Liver (tissue), 9 donors: ENCODE results near the gene TMEM259. TPM values are rescaled to one million over a fixed set of nuclear protein-coding genes. Genes with fewer than 3 reads are reported as not detected.

Source experiments
- DNase-seq: peaks from one replicate; pipeline ENCODE4 v3.0.0-alpha.2; 2017; ENCODE audit warnings: low spot score
- H3K27ac ChIP-seq, 2 donors: one replicate each; pipeline ENCODE4 v1.7.0; 2013; ENCODE audit warnings: inconsistent platforms in 2 of 2, low read length in 2 of 2, control low read depth in 1 of 2, low read depth in 1 of 2, mild to moderate bottlenecking in 1 of 2
- H3K27me3 ChIP-seq, 4 donors: one replicate each; pipeline versions ENCODE4 v1.6.1 to v1.7.0; 2013; ENCODE audit warnings: low read length in 3 of 4, inconsistent platforms in 1 of 4, mild to moderate bottlenecking in 1 of 4, moderate library complexity in 1 of 4; ENCODE audit not compliant: control insufficient read depth in 4 of 4, insufficient read depth in 4 of 4
- H3K36me3 ChIP-seq, 4 donors: one replicate each; pipeline versions ENCODE4 v1.6.1 to v1.7.0; 2013; ENCODE audit warnings: low read length in 3 of 4, mild to moderate bottlenecking in 3 of 4, low read depth in 1 of 4, moderate library complexity in 1 of 4; ENCODE audit not compliant: control insufficient read depth in 4 of 4, insufficient read depth in 3 of 4
- H3K4me1 ChIP-seq, 4 donors: one replicate each; pipeline versions ENCODE4 v1.6.1 to v1.7.0; 2013; ENCODE audit warnings: low read length in 3 of 4, mild to moderate bottlenecking in 3 of 4, moderate library complexity in 1 of 4; ENCODE audit not compliant: control insufficient read depth in 4 of 4, insufficient read depth in 4 of 4
- H3K4me3 ChIP-seq, 3 donors: one replicate each; pipeline versions ENCODE4 v1.6.1 to v1.7.0; 2013; ENCODE audit warnings: low read length in 3 of 3, control low read depth in 1 of 3, low read depth in 1 of 3, mild to moderate bottlenecking in 1 of 3
- H3K9ac ChIP-seq, 2 donors: one replicate each; pipeline ENCODE4 v1.7.0; 2013; ENCODE audit warnings: low read length in 2 of 2, mild to moderate bottlenecking in 2 of 2, moderate library complexity in 2 of 2, control low read depth in 1 of 2, low read depth in 1 of 2
- H3K9me3 ChIP-seq, 4 donors: one replicate each; pipeline versions ENCODE4 v1.6.1 to v1.7.0; 2013; ENCODE audit warnings: low read length in 3 of 4; ENCODE audit not compliant: control insufficient read depth in 4 of 4
- EGR1 ChIP-seq, 2 donors: IDR thresholded peaks; 2 replicates each; pipeline ENCODE4 v1.6.1; 2016 to 2018; ENCODE audit warnings: antibody characterized with exemption in 2 of 2, low read depth in 2 of 2
- FOXA1 ChIP-seq: IDR thresholded peaks from 2 replicates; pipeline ENCODE4 v1.6.1; 2016; ENCODE audit warnings: antibody characterized with exemption
- FOXA2 ChIP-seq: IDR thresholded peaks from 2 replicates; pipeline ENCODE4 v1.6.1; 2016; ENCODE audit warnings: antibody characterized with exemption
- HNF4G ChIP-seq: IDR thresholded peaks from 2 replicates; pipeline ENCODE4 v1.6.1; 2016; ENCODE audit warnings: antibody characterized with exemption
- NR2F2 ChIP-seq: IDR thresholded peaks from 2 replicates; pipeline ENCODE4 v1.6.1; 2016; ENCODE audit warnings: antibody characterized with exemption
- RAD21 ChIP-seq, 2 donors: IDR thresholded peaks; 2 replicates each; pipeline ENCODE4 v1.6.1; 2016; ENCODE audit warnings: antibody characterized with exemption in 2 of 2, mild to moderate bottlenecking in 2 of 2
- RXRA ChIP-seq, 2 donors: IDR thresholded peaks; 2 replicates each; pipeline ENCODE4 v1.6.1; 2017 to 2018; ENCODE audit warnings: antibody characterized with exemption in 2 of 2, mild to moderate bottlenecking in 1 of 2
- SP1 ChIP-seq: IDR thresholded peaks from 2 replicates; pipeline ENCODE4 v1.6.1; 2018; ENCODE audit warnings: antibody characterized with exemption, mild to moderate bottlenecking
- WGBS: extraction: QIAGEN DNeasy Blood & Tissue Kit; methylation state at CpG from one replicate; pipeline ENCODE4 v1.1.7; 2013; 5-methylcytosine and 5-hydroxymethylcytosine counted together
- polyA plus RNA-seq, 2 donors: library from polyadenylated mRNA; stranded (reverse) in 1 of 2; unstranded in 1 of 2; fragments of 200-250 nt in 1 of 2; fragments of >200 nt in 1 of 2; fragmentation: Nextera tagmentation in 1 of 2; extraction: Ambion mirVana in 1 of 2; gene quantifications; one replicate each; pipeline versions ENCODE4 v1.2.1 to v1.2.3, GENCODE V29; 2013 to 2015
- total RNA-seq, 2 donors: library from RNA; depleted of rRNA; stranded (reverse); fragments of >200 nt; gene quantifications; one replicate each; pipeline ENCODE4 v1.2.3, GENCODE V29; 2014
- TF ChIP-seq, protein P1 (sequence below): IDR thresholded peaks from 2 replicates; pipeline ENCODE4 v1.6.1; 2016; ENCODE audit warnings: antibody characterized with exemption, mild to moderate bottlenecking
- TF ChIP-seq, protein P2 (sequence below): IDR thresholded peaks from 2 replicates; pipeline ENCODE4 v1.6.1; 2016; ENCODE audit warnings: antibody characterized with exemption
- TF ChIP-seq, protein P3 (sequence below): IDR thresholded peaks from 2 replicates; pipeline ENCODE4 v1.6.1; 2016; ENCODE audit warnings: antibody characterized with exemption
- donor health status: healthy.
- donor health status: healthy.
- donor health status: healthy.
- donor health status: healthy.
- donor health status: healthy.

The TMEM259 gene
- total and polyA plus RNA-seq, 4 donors = 29.7 to 99.3 (median 57.3) TPM

DNA sequence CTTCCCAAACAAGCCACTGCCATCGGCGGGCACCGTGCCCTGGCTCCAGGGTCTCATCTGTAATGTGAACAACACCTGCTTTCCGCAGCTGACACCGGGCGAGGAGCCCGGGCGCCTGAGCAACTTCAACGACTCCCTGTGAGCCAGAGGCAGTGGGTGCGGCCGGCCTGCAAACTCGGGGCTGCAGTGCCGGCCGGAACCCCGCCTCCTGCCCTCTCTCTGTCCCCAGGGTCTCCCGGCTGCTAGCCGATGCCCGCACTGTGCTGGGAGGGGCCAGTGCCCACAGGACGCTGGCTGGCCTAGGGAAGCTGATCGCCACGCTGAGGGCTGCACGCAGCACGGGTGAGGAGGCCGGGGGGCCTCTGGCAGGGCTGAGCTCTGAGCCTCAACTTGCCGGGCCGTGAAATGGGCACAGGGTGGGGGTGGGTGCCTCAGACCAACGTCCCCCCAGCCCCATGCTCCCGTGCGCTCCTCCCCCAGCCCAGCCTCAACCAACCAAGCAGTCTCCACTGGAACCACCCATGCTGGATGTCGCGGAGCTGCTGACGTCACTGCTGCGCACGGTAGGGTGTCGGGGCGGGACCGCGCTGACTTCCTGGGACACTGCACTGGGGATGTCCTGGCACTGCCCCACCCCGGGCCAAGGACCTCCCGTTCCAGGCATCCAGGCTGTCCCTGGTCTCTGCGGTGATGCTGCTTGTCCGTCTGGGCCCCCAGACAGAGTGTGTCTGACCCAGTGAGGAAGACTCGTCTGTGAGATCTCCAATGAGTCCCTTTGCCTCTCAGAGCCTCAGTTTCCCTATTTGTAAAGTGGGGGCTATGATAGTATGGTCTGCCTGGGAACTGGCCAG lies 21.1 kb upstream of the TMEM259 start (continued):
- TF ChIP-seq EGR1 (IDR thresholded peaks at IDR 0.05; ENCODE audit: low read depth in 2 of 2) (no peak), FOXA2 (no peak)
- TF ChIP-seq, protein P1, sequence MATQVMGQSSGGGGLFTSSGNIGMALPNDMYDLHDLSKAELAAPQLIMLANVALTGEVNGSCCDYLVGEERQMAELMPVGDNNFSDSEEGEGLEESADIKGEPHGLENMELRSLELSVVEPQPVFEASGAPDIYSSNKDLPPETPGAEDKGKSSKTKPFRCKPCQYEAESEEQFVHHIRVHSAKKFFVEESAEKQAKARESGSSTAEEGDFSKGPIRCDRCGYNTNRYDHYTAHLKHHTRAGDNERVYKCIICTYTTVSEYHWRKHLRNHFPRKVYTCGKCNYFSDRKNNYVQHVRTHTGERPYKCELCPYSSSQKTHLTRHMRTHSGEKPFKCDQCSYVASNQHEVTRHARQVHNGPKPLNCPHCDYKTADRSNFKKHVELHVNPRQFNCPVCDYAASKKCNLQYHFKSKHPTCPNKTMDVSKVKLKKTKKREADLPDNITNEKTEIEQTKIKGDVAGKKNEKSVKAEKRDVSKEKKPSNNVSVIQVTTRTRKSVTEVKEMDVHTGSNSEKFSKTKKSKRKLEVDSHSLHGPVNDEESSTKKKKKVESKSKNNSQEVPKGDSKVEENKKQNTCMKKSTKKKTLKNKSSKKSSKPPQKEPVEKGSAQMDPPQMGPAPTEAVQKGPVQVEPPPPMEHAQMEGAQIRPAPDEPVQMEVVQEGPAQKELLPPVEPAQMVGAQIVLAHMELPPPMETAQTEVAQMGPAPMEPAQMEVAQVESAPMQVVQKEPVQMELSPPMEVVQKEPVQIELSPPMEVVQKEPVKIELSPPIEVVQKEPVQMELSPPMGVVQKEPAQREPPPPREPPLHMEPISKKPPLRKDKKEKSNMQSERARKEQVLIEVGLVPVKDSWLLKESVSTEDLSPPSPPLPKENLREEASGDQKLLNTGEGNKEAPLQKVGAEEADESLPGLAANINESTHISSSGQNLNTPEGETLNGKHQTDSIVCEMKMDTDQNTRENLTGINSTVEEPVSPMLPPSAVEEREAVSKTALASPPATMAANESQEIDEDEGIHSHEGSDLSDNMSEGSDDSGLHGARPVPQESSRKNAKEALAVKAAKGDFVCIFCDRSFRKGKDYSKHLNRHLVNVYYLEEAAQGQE = no peak

DNA sequence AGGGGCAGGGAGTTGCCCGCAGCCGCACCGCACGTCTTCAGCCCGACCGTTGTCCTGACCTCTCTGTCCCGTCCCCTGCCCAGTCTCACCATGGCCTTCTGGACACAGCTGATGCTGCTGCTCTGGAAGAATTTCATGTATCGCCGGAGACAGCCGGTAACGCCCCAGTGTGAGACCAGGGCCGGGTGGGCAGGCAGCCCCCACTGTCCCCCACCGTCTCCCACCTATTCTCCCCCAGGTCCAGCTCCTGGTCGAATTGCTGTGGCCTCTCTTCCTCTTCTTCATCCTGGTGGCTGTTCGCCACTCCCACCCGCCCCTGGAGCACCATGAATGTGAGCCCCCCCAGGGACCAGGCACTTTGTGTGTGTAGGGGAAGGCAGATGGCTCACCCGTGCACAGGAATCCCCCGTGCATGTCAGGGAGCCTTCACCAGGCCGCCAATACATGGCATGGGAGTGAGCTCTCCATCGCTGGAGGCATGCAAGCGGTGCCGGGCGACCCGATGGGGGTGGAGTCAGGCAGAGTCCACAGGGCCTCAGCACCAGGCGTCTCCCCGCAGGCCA lies 20.4 kb upstream of the TMEM259 start:
- peaks cover 5 to 24% (median 16%) of the 10 kb centered on the region in 4 donors for H3K4me1 ChIP-seq
- no peaks in the 10 kb centered on the region for H3K9me3 ChIP-seq
- H3K27me3 ChIP-seq = no peaks in the 10 kb centered on the region
- TF ChIP-seq FOXA1 = no peak
- no peak for TF ChIP-seq FOXA2
- TF ChIP-seq EGR1 (IDR thresholded peaks at IDR 0.05; ENCODE audit: low read depth in 2 of 2) = no peak
- TF ChIP-seq, protein P2, sequence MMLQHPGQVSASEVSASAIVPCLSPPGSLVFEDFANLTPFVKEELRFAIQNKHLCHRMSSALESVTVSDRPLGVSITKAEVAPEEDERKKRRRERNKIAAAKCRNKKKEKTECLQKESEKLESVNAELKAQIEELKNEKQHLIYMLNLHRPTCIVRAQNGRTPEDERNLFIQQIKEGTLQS = no peak
- TF ChIP-seq RAD21 (IDR thresholded peaks at IDR 0.05) = no peak
- TF ChIP-seq RXRA (IDR thresholded peaks at IDR 0.05) = no peak
- TF ChIP-seq HNF4G = no peak
- DNase-seq = no peak
- peaks cover 0 to 1% (median 0%) of the 10 kb centered on the region in 4 donors for H3K36me3 ChIP-seq
- H3K27ac ChIP-seq = peak overlapping the region in 1 of 2 donors; percentile 56
- WGBS = 45% methylated on average over 26 of the region's 26 CpGs
- peak overlapping the region in 1 of 3 donors; percentile 69 for H3K4me3 ChIP-seq
- no peak overlapping the region for H3K9ac ChIP-seq

DNA sequence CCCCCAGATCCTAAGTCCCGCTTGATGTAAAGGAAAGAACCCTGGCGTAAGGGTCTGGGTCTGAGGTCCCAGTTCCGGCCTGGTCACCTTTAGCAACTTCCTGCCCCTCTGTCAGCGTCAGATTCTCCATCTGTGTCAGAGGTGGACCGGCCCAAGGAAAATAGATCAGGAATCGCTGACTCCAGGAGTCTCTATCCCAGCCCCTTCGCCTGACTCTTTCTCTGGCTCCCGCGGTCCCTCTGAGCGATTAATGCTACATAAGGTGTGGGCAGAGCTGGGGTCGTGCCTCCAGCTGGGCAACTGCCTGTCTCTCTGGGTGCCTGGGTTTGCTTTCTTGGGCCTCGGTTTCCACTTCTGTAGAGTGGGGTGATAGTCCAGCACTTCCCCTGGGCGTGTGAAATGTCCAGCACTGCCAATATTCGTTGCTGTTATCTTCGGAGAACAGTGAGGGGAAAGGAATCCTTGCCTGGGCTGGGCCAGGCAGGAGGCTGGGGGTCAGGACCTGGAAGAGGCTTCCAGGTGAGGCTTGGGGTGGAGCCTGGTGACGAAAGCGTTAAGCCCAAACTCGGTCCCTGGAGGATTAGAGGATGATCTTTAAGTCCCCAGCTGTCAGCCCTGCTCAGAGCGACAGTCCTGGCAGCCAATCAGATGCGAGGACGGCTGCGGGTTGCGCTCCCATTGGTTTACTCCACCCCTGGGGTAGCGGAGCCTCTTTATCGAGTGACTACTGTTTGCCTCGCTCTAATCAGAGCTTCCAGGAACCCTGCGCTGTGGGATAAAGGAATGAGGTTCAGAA lies 19.8 kb upstream of the TMEM259 start:
- Histone ChIP-seq H3K36me3 (peaks cover 0 to 2% (median 0%) of the 10 kb centered on the region in 4 donors), H3K9ac (peak overlapping the region in 1 of 2 donors; percentile 43), H3K27ac (peak overlapping the region in 1 of 2 donors; percentile 56), H3K9me3 (no peaks in the 10 kb centered on the region), H3K4me1 (peaks cover 5 to 24% (median 16%) of the 10 kb centered on the region in 4 donors), H3K4me3 (peak overlapping the region in 2 of 3 donors; percentile 36 to 69), H3K27me3 (no peaks in the 10 kb centered on the region)
- DNase-seq = peak; percentile 96
- no peak for TF ChIP-seq RAD21 (IDR thresholded peaks at IDR 0.05)
- TF ChIP-seq, protein P3, sequence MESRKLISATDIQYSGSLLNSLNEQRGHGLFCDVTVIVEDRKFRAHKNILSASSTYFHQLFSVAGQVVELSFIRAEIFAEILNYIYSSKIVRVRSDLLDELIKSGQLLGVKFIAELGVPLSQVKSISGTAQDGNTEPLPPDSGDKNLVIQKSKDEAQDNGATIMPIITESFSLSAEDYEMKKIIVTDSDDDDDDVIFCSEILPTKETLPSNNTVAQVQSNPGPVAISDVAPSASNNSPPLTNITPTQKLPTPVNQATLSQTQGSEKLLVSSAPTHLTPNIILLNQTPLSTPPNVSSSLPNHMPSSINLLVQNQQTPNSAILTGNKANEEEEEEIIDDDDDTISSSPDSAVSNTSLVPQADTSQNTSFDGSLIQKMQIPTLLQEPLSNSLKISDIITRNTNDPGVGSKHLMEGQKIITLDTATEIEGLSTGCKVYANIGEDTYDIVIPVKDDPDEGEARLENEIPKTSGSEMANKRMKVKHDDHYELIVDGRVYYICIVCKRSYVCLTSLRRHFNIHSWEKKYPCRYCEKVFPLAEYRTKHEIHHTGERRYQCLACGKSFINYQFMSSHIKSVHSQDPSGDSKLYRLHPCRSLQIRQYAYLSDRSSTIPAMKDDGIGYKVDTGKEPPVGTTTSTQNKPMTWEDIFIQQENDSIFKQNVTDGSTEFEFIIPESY = no peak
- peak; percentile 34 for TF ChIP-seq NR2F2
- peak; percentile 90 for TF ChIP-seq SP1
- 6% methylated on average over 27 of the region's 27 CpGs for WGBS
